ENCODE measurements around the gene PITX3.

The PITX3 gene

GRCh38 chr10:102242118-102242485, 790 bp upstream of the PITX3 start:
- TF ChIP-seq GATA3 (IDR thresholded peaks at IDR 0.05; ENCODE audit: low read depth, low read length) (no peak), GATA2 (IDR thresholded peaks at IDR 0.05; ENCODE audit: low read depth, low read length) (no peak)

- no peak for TF ChIP-seq GATA3 (IDR thresholded peaks at IDR 0.05; ENCODE audit: low read depth, low read length)
- no peak for TF ChIP-seq GATA2 (IDR thresholded peaks at IDR 0.05; ENCODE audit: low read depth, low read length)
These were observed 274 bp downstream of the PITX3 start for GRCh38 chr10:102241032-102241443.

- TF ChIP-seq GATA2 (IDR thresholded peaks at IDR 0.05; ENCODE audit: low read depth, low read length) (no peak), GATA3 (IDR thresholded peaks at IDR 0.05; ENCODE audit: low read depth, low read length) (no peak)
These were observed 763 bp downstream of the PITX3 start for GRCh38 chr10:102240467-102241031.

- TF ChIP-seq GATA2 (IDR thresholded peaks at IDR 0.05; ENCODE audit: low read depth, low read length): no peak
- no peak for TF ChIP-seq GATA3 (IDR thresholded peaks at IDR 0.05; ENCODE audit: low read depth, low read length)
These were observed 3.5 kb downstream of the PITX3 start for GRCh38 chr10:102237711-102238252.

- TF ChIP-seq GATA2 (IDR thresholded peaks at IDR 0.05; ENCODE audit: low read depth, low read length) (no peak), GATA3 (IDR thresholded peaks at IDR 0.05; ENCODE audit: low read depth, low read length) (no peak)
These were observed 5.3 kb downstream of the PITX3 start for GRCh38 chr10:102236006-102236405.

- no peak for TF ChIP-seq GATA2 (IDR thresholded peaks at IDR 0.05; ENCODE audit: low read depth, low read length)
- no peak for TF ChIP-seq GATA3 (IDR thresholded peaks at IDR 0.05; ENCODE audit: low read depth, low read length)
These were observed 5.8 kb downstream of the PITX3 start for GRCh38 chr10:102235598-102235920.

GRCh38 chr10:102234888-102235597, 6.3 kb downstream of the PITX3 start:
- TF ChIP-seq GATA2 (IDR thresholded peaks at IDR 0.05; ENCODE audit: low read depth, low read length) (no peak), GATA3 (IDR thresholded peaks at IDR 0.05; ENCODE audit: low read depth, low read length) (no peak)

- TF ChIP-seq GATA2 (IDR thresholded peaks at IDR 0.05; ENCODE audit: low read depth, low read length): no peak
- no peak for TF ChIP-seq GATA3 (IDR thresholded peaks at IDR 0.05; ENCODE audit: low read depth, low read length)
These were observed 7.3 kb downstream of the PITX3 start for GRCh38 chr10:102233997-102234396.

- TF ChIP-seq GATA3 (IDR thresholded peaks at IDR 0.05; ENCODE audit: low read depth, low read length): no peak
- TF ChIP-seq GATA2 (IDR thresholded peaks at IDR 0.05; ENCODE audit: low read depth, low read length): no peak
These were observed 9.7 kb downstream of the PITX3 start for GRCh38 chr10:102231357-102232318.

- TF ChIP-seq GATA2 (IDR thresholded peaks at IDR 0.05; ENCODE audit: low read depth, low read length) (no peak), GATA3 (IDR thresholded peaks at IDR 0.05; ENCODE audit: low read depth, low read length) (no peak)
These were observed 10.4 kb downstream of the PITX3 start for GRCh38 chr10:102230861-102231356.

GRCh38 chr10:102230264-102230860, 10.9 kb downstream of the PITX3 start:
- TF ChIP-seq GATA2 (IDR thresholded peaks at IDR 0.05; ENCODE audit: low read depth, low read length) (no peak), GATA3 (IDR thresholded peaks at IDR 0.05; ENCODE audit: low read depth, low read length) (no peak)

- TF ChIP-seq GATA3 (IDR thresholded peaks at IDR 0.05; ENCODE audit: low read depth, low read length): no peak
- no peak for TF ChIP-seq GATA2 (IDR thresholded peaks at IDR 0.05; ENCODE audit: low read depth, low read length)
These were observed 11.5 kb downstream of the PITX3 start for GRCh38 chr10:102229810-102230263.

GRCh38 chr10:102227050-102227449, 14.3 kb downstream of the PITX3 start:
- TF ChIP-seq GATA2 (IDR thresholded peaks at IDR 0.05; ENCODE audit: low read depth, low read length): no peak
- no peak for TF ChIP-seq GATA3 (IDR thresholded peaks at IDR 0.05; ENCODE audit: low read depth, low read length)

- TF ChIP-seq GATA2 (IDR thresholded peaks at IDR 0.05; ENCODE audit: low read depth, low read length) (no peak), GATA3 (IDR thresholded peaks at IDR 0.05; ENCODE audit: low read depth, low read length) (no peak)
These were observed 14.8 kb downstream of the PITX3 start for GRCh38 chr10:102226542-102226870.

All from SH-SY5Y (cell line).